Effector memory CD4-positive, alpha-beta T cell (primary cell): ENCODE measurements around the gene CTNNA2.

Experiments used
- DNase-seq, 3 donors: peaks; one replicate each; pipeline ENCODE4 v3.0.0-alpha.2; 2020
- H3K27ac ChIP-seq: 2 replicates; pipeline ENCODE4 v1.7.0; 2013; ENCODE audit warnings: mild to moderate bottlenecking, low read length, moderate library complexity; ENCODE audit not compliant: insufficient read depth, poor library complexity, severe bottlenecking
- H3K27me3 ChIP-seq: replicated peaks from 2 replicates; pipeline ENCODE4 v1.7.0; 2013; ENCODE audit warnings: mild to moderate bottlenecking, low read length; ENCODE audit not compliant: insufficient read depth, control insufficient read depth, poor library complexity, severe bottlenecking
- H3K36me3 ChIP-seq: 2 replicates; pipeline ENCODE4 v1.7.0; 2013; ENCODE audit warnings: mild to moderate bottlenecking, low read length, moderate library complexity; ENCODE audit not compliant: control insufficient read depth, insufficient read depth
- H3K4me1 ChIP-seq: 2 replicates; pipeline ENCODE4 v1.7.0; 2013; ENCODE audit warnings: low read length, mild to moderate bottlenecking; ENCODE audit not compliant: control insufficient read depth, insufficient read depth, poor library complexity, severe bottlenecking
- H3K4me3 ChIP-seq: 2 replicates; pipeline ENCODE4 v1.7.0; 2013; ENCODE audit warnings: low read length, low read depth, mild to moderate bottlenecking; ENCODE audit not compliant: insufficient read depth, poor library complexity, severe bottlenecking
- H3K9me3 ChIP-seq: 2 replicates; pipeline ENCODE4 v1.7.0; 2013; ENCODE audit warnings: mild to moderate bottlenecking, low read length, moderate library complexity; ENCODE audit not compliant: control insufficient read depth

The CTNNA2 gene

DNA sequence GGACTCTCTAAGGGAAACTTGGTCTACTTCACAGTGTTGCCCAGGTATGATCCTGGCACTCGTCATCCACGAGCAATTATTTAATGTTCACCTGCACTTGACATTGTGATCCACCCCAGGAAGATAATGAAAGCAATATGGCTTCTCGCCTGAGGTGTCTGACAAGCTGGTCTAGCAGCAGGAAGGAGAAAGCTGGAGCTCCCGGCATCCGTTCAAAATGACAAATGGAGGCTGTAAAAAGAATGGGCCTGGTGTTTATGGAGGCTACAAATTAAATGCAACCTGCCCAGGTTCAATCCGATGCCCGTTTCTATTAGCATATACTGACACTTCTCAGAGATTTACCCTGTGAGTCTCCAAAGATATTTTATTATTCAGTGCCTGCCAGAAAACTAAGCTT, 317.6 kb downstream of the CTNNA2 start:
- Histone ChIP-seq H3K36me3 (no peaks in the 10 kb centered on the region), H3K9me3 (no peaks in the 10 kb centered on the region), H3K4me3 (no peak overlapping the region), H3K27me3 (no peaks in the 10 kb centered on the region), H3K27ac (no peak overlapping the region), H3K4me1 (no peaks in the 10 kb centered on the region)
- DNase-seq: no peak

- no peak overlapping the region for H3K27ac ChIP-seq
- no peaks in the 10 kb centered on the region for H3K27me3 ChIP-seq
- no peaks in the 10 kb centered on the region for H3K9me3 ChIP-seq
- no peak overlapping the region for H3K4me3 ChIP-seq
- DNase-seq: no peak
- no peaks in the 10 kb centered on the region for H3K4me1 ChIP-seq
- no peaks in the 10 kb centered on the region for H3K36me3 ChIP-seq
Measured at GRCh38 chr2:79831961-79832360, 319.1 kb downstream of the CTNNA2 start.

DNA sequence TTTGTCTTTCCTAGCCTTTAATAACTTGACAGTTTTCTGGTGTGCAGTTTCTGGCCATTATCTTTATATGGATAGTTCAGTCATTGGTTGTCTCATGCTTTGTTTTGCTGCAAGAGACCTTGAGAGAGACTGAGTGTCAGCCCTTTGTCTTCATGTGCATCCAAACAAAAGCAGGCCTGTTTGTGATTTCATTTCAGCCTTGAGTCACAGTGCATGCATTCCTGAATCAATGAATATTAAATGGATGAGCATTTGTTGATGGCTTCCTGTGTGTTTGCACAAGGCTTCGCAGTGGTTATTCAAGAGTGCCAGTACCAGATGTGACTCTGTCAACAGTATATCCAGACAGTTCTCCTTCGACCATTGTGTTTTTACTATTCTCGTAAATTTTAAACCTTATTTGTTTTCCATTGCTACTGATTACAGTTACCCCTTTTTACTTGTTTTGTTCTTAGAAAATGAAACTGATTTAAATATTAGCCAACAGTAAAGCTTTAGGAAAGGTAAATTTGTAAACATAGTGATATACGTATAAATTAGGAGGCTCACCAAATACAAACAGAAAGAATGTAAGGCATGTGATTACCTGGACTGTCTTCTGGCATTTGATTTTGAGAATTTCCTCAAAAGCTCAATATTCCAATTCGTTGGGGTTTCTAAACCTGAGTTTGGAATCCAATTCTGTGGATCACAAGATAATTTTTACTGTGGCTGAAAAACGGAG, 319.8 kb downstream of the CTNNA2 start:
- Histone ChIP-seq H3K4me1 (no peaks in the 10 kb centered on the region), H3K9me3 (no peaks in the 10 kb centered on the region), H3K27ac (no peak overlapping the region), H3K36me3 (no peaks in the 10 kb centered on the region), H3K27me3 (no peaks in the 10 kb centered on the region), H3K4me3 (no peak overlapping the region)
- no peak for DNase-seq

GRCh38 chr2:79833235-79833878, 320.5 kb downstream of the CTNNA2 start:
- Histone ChIP-seq H3K27me3 (no peaks in the 10 kb centered on the region), H3K36me3 (no peaks in the 10 kb centered on the region), H3K27ac (no peak overlapping the region), H3K4me3 (no peak overlapping the region), H3K4me1 (no peaks in the 10 kb centered on the region), H3K9me3 (no peaks in the 10 kb centered on the region)
- DNase-seq: no peak

DNA sequence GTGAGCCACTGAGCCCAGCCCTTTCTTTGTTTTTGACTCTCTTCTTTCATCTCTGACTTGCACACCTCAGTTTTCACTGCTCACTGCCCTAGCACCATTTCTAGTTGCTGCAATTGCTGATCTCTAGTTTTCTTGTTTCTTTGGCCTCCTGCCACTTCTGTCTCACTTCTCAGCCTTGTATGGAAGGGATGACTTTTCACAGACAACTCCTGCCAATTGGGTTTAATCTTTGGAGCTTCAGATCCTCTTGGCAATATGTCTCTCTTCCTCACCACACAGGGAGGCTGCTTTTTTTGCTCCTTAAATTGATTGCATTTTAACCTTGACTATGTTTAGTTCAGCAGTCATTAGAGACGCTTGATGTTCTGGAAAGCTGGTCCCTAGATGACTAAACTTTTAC, 323.1 kb downstream of the CTNNA2 start:
- Histone ChIP-seq H3K36me3 (no peaks in the 10 kb centered on the region), H3K9me3 (no peaks in the 10 kb centered on the region), H3K4me3 (no peak overlapping the region), H3K27ac (no peak overlapping the region), H3K4me1 (no peaks in the 10 kb centered on the region), H3K27me3 (no peaks in the 10 kb centered on the region)
- DNase-seq: no peak

DNA sequence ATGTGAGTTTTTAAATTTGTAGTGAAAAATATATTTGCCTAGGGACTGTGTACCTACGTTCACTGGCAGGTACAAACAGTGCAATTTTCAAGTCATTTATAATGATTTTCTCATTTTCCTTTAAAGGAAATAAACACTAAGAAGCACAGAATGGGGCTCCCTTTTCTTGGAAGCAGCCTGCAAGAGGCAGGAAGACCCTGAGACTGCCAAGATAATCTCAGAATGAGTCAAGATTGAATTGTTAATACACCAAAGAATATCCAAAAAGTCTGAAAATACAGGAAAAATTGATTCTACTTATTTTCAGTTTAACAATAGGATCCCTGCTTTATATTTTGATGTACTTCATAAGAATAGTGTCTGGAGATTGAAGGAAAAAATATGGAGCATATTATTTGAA, 331.2 kb downstream of the CTNNA2 start:
- DNase-seq: no peak
- no peak overlapping the region for H3K27ac ChIP-seq
- no peak overlapping the region for H3K4me3 ChIP-seq
- no peaks in the 10 kb centered on the region for H3K27me3 ChIP-seq
- no peaks in the 10 kb centered on the region for H3K4me1 ChIP-seq
- no peaks in the 10 kb centered on the region for H3K9me3 ChIP-seq
- no peaks in the 10 kb centered on the region for H3K36me3 ChIP-seq

DNA sequence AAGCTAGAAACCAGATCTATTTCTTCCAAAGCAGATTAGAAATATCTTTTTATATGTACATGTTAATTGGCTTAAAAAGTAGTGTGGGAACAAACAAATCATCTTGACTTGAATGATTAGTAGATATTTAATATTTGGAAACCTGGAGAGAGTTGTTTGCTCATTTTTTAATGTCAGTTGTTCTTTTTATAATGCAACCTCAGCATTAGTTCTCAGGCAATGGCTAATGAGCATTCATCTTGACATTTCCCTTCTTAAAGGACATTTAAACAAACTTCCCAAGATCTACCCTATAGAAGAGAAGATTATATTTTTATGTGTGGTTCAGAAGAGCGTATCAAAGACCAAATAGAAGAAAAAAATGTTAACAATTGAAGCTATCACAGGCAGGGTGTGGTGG, 334.0 kb downstream of the CTNNA2 start:
- Histone ChIP-seq H3K36me3 (no peaks in the 10 kb centered on the region), H3K4me3 (no peak overlapping the region), H3K27me3 (no peaks in the 10 kb centered on the region), H3K9me3 (no peaks in the 10 kb centered on the region), H3K4me1 (no peaks in the 10 kb centered on the region), H3K27ac (no peak overlapping the region)
- DNase-seq: no peak

DNA sequence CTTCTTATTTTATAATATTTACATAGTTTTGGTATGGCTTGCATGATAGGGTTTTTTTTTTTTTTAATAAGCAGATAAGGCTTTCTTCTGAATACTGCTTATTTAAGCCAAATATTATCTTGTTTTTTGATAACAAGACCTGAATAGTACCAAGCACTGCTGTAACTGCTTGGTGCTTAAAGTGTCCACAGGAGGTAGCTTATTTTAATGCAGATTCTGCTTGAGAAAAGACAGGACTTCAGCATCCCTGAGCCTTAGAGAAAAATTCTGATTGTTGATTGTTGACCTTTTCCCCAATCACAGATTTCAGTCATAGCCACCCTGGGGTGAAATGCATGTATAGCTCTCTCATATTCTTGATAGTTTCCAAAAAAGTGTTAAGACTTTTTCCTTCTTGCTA, 336.4 kb downstream of the CTNNA2 start:
- Histone ChIP-seq H3K27ac (no peak overlapping the region), H3K4me3 (no peak overlapping the region), H3K9me3 (no peaks in the 10 kb centered on the region), H3K4me1 (no peaks in the 10 kb centered on the region), H3K36me3 (no peaks in the 10 kb centered on the region), H3K27me3 (no peaks in the 10 kb centered on the region)
- no peak for DNase-seq

- no peak overlapping the region for H3K4me3 ChIP-seq
- H3K27ac ChIP-seq: no peak overlapping the region
- no peaks in the 10 kb centered on the region for H3K9me3 ChIP-seq
- no peaks in the 10 kb centered on the region for H3K4me1 ChIP-seq
- no peaks in the 10 kb centered on the region for H3K36me3 ChIP-seq
- DNase-seq: no peak
- no peaks in the 10 kb centered on the region for H3K27me3 ChIP-seq
Measured at GRCh38 chr2:79849949-79850348, 337.1 kb downstream of the CTNNA2 start.

- no peak for DNase-seq
- H3K4me3 ChIP-seq: no peak overlapping the region
- no peaks in the 10 kb centered on the region for H3K36me3 ChIP-seq
- no peaks in the 10 kb centered on the region for H3K9me3 ChIP-seq
- H3K27ac ChIP-seq: no peak overlapping the region
- H3K4me1 ChIP-seq: no peaks in the 10 kb centered on the region
- no peaks in the 10 kb centered on the region for H3K27me3 ChIP-seq
Measured at GRCh38 chr2:79850912-79851311, 338.1 kb downstream of the CTNNA2 start.
